ENCODE measurements around the gene FOSL1. TPM values are rescaled to one million over a fixed set of nuclear protein-coding genes. Genes with fewer than 3 reads are reported as not detected.

The FOSL1 gene
- total RNA-seq, 2 experiments from 2014 or later: 8.2 TPM

GRCh38 chr11:65857853-65858680, 42.1 kb downstream of the FOSL1 start, which contains the start of gene CFL1:
Gene CFL1 (minus strand): TSS chr11:65858180. CDS start chr11:65858099, 81 bp downstream.
- intact Hi-C loops (cut with micrococcal nuclease): loop anchor here (1.0 to 5.0 kb wide), 10 partner anchors 15 to 1056 kb away; partner anchors contain the start of genes BANF1, CAPN1, EFEMP2 and EIF1AD
- Mint-ChIP-seq H3K4me1 (ENCODE audit: low read depth) (peaks cover 49% of the 10 kb centered on the region), H3K27ac (peak within 1 kb of the TSS; percentile 100), H3K27me3 (ENCODE audit: low read depth) (no peaks in the 10 kb centered on the region), H3K9me3 (no peaks in the 10 kb centered on the region), H3K4me3 (peak within 1 kb of the TSS; percentile 97), H3K36me3 (ENCODE audit: low read depth) (peaks cover 51% of the 10 kb centered on the region)
- DNase-seq: peak; percentile 98
- CTCF ChIA-PET: interaction anchor here (0.8 to 6.1 kb wide), 2 partner anchors 29 to 79 kb away, joined by 3 to 178 read pairs; partner anchors contain the start of genes CCDC85B, CTSW and FIBP

GRCh38 chr11:65857500-65857852, 42.7 kb downstream of the FOSL1 start:
- H3K9me3 Mint-ChIP-seq: no peaks in the 10 kb centered on the region
- peak overlapping the region; percentile 89 for H3K4me3 Mint-ChIP-seq
- intact Hi-C loops (cut with micrococcal nuclease): loop anchor here (5.0 kb wide), 2 partner anchors 475 to 1055 kb away; partner anchors contain the start of genes MAP4K2 and SLC25A45
- H3K27me3 Mint-ChIP-seq (ENCODE audit: low read depth): no peaks in the 10 kb centered on the region
- peak; percentile 57 for DNase-seq
- H3K4me1 Mint-ChIP-seq (ENCODE audit: low read depth): peaks cover 45% of the 10 kb centered on the region
- CTCF ChIA-PET: interaction anchor here (1.0 to 6.1 kb wide), 2 partner anchors 29 to 78 kb away, joined by 3 to 178 read pairs; partner anchors contain the start of genes CCDC85B, CTSW and FIBP
- peaks cover 50% of the 10 kb centered on the region for H3K36me3 Mint-ChIP-seq (ENCODE audit: low read depth)
- peak overlapping the region; percentile 85 for H3K27ac Mint-ChIP-seq

GRCh38 chr11:65856689-65857499, 43.3 kb downstream of the FOSL1 start:
- intact Hi-C loops (cut with micrococcal nuclease): loop anchor here (5.0 kb wide), 2 partner anchors 475 to 1055 kb away; partner anchors contain the start of genes MAP4K2 and SLC25A45
- H3K4me3 Mint-ChIP-seq: peak overlapping the region; percentile 89
- peak overlapping the region; percentile 85 for H3K27ac Mint-ChIP-seq
- DNase-seq: peak; percentile 88
- CTCF ChIA-PET: interaction anchor here (0.6 to 1.0 kb wide), 2 partner anchors 77 to 134 kb away, joined by 3 read pairs; no protein-coding TSS in a partner anchor
- peaks cover 51% of the 10 kb centered on the region for H3K36me3 Mint-ChIP-seq (ENCODE audit: low read depth)
- H3K27me3 Mint-ChIP-seq (ENCODE audit: low read depth): no peaks in the 10 kb centered on the region
- peaks cover 44% of the 10 kb centered on the region for H3K4me1 Mint-ChIP-seq (ENCODE audit: low read depth)
- H3K9me3 Mint-ChIP-seq: peaks cover 3% of the 10 kb centered on the region

GRCh38 chr11:65855927-65856363, 44.2 kb downstream of the FOSL1 start:
- H3K27ac Mint-ChIP-seq: peak overlapping the region; percentile 85
- no peak for DNase-seq
- H3K9me3 Mint-ChIP-seq: peaks cover 8% of the 10 kb centered on the region
- H3K27me3 Mint-ChIP-seq (ENCODE audit: low read depth): no peaks in the 10 kb centered on the region
- H3K4me1 Mint-ChIP-seq (ENCODE audit: low read depth): peaks cover 36% of the 10 kb centered on the region
- H3K36me3 Mint-ChIP-seq (ENCODE audit: low read depth): peaks cover 54% of the 10 kb centered on the region
- intact Hi-C loops (cut with micrococcal nuclease): loop anchor here (5.0 kb wide), 2 partner anchors 474 to 1054 kb away; partner anchors contain the start of genes MAP4K2 and SLC25A45
- CTCF ChIA-PET: interaction anchor here (0.7 kb wide), 1 partner anchor 156 kb away, joined by 3 read pairs; the partner anchor contains the start of gene CST6
- H3K4me3 Mint-ChIP-seq: peak overlapping the region; percentile 89

- intact Hi-C loops (cut with micrococcal nuclease): loop anchor here (5.0 kb wide), 2 partner anchors 473 to 1053 kb away; partner anchors contain the start of genes MAP4K2 and SLC25A45
- Mint-ChIP-seq H3K4me3 (peak overlapping the region; percentile 89), H3K9me3 (peaks cover 8% of the 10 kb centered on the region), H3K36me3 (ENCODE audit: low read depth) (peaks cover 52% of the 10 kb centered on the region), H3K27me3 (ENCODE audit: low read depth) (no peaks in the 10 kb centered on the region), H3K4me1 (ENCODE audit: low read depth) (peaks cover 36% of the 10 kb centered on the region), H3K27ac (peak overlapping the region; percentile 13)
- CTCF ChIA-PET: interaction anchor here (0.7 kb wide), 1 partner anchor 157 kb away, joined by 3 read pairs; the partner anchor contains the start of gene CST6
- no peak for DNase-seq
Measured at GRCh38 chr11:65854852-65855837, 45.0 kb downstream of the FOSL1 start.

- CTCF ChIA-PET: interaction anchor here (0.9 to 6.0 kb wide), 2 partner anchors 30 to 33 kb away, joined by 3 to 34 read pairs; no protein-coding TSS in a partner anchor
- H3K9me3 Mint-ChIP-seq: peaks cover 8% of the 10 kb centered on the region
- intact Hi-C loops (cut with micrococcal nuclease): no loop called here
- no peak for DNase-seq
- peaks cover 50% of the 10 kb centered on the region for H3K36me3 Mint-ChIP-seq (ENCODE audit: low read depth)
- H3K27ac Mint-ChIP-seq: no peak overlapping the region
- peaks cover 36% of the 10 kb centered on the region for H3K4me1 Mint-ChIP-seq (ENCODE audit: low read depth)
- no peaks in the 10 kb centered on the region for H3K27me3 Mint-ChIP-seq (ENCODE audit: low read depth)
- peak overlapping the region; percentile 2 for H3K4me3 Mint-ChIP-seq
Measured at GRCh38 chr11:65854161-65854592, 46.0 kb downstream of the FOSL1 start.

- Mint-ChIP-seq H3K36me3 (ENCODE audit: low read depth) (peaks cover 50% of the 10 kb centered on the region), H3K27ac (peak overlapping the region; percentile 31), H3K4me1 (ENCODE audit: low read depth) (peaks cover 34% of the 10 kb centered on the region), H3K4me3 (no peak overlapping the region), H3K27me3 (ENCODE audit: low read depth) (no peaks in the 10 kb centered on the region), H3K9me3 (peaks cover 8% of the 10 kb centered on the region)
- CTCF ChIA-PET: interaction anchor here (0.9 to 6.0 kb wide), 2 partner anchors 31 to 33 kb away, joined by 3 to 34 read pairs; no protein-coding TSS in a partner anchor
- no peak for DNase-seq
- intact Hi-C loops (cut with micrococcal nuclease): no loop called here
Measured at GRCh38 chr11:65853246-65853979, 46.8 kb downstream of the FOSL1 start.

- no peak overlapping the region for H3K4me3 Mint-ChIP-seq
- H3K4me1 Mint-ChIP-seq (ENCODE audit: low read depth): peaks cover 33% of the 10 kb centered on the region
- peaks cover 8% of the 10 kb centered on the region for H3K9me3 Mint-ChIP-seq
- no peak for DNase-seq
- H3K36me3 Mint-ChIP-seq (ENCODE audit: low read depth): peaks cover 50% of the 10 kb centered on the region
- intact Hi-C loops (cut with micrococcal nuclease): no loop called here
- no peaks in the 10 kb centered on the region for H3K27me3 Mint-ChIP-seq (ENCODE audit: low read depth)
- CTCF ChIA-PET: interaction anchor here (0.6 to 6.0 kb wide), 6 partner anchors 19 to 192 kb away, joined by 3 to 34 read pairs (median 6); partner anchors contain the start of genes AP5B1 and SNX32
- no peak overlapping the region for H3K27ac Mint-ChIP-seq
Measured at GRCh38 chr11:65852508-65853245, 47.5 kb downstream of the FOSL1 start.

GRCh38 chr11:65851811-65852507, 48.2 kb downstream of the FOSL1 start:
- intact Hi-C loops (cut with micrococcal nuclease): no loop called here
- Mint-ChIP-seq H3K36me3 (ENCODE audit: low read depth) (peaks cover 50% of the 10 kb centered on the region), H3K9me3 (peaks cover 8% of the 10 kb centered on the region), H3K27me3 (ENCODE audit: low read depth) (no peaks in the 10 kb centered on the region), H3K27ac (peak overlapping the region; percentile 47), H3K4me3 (no peak overlapping the region), H3K4me1 (ENCODE audit: low read depth) (peaks cover 33% of the 10 kb centered on the region)
- DNase-seq: no peak
- CTCF ChIA-PET: interaction anchor here (0.6 to 6.0 kb wide), 14 partner anchors 9 to 193 kb away, joined by 3 to 34 read pairs (median 4); partner anchors contain the start of genes AP5B1, CCDC85B, FIBP and MUS81
